ENCODE measurements around the gene LPGAT1. TPM values are rescaled to one million over a fixed set of nuclear protein-coding genes. Genes with fewer than 3 reads are reported as not detected.

Gene LPGAT1
- total RNA-seq, 2 donors from 2014 or later: 24.4 to 50.1 TPM

DNA sequence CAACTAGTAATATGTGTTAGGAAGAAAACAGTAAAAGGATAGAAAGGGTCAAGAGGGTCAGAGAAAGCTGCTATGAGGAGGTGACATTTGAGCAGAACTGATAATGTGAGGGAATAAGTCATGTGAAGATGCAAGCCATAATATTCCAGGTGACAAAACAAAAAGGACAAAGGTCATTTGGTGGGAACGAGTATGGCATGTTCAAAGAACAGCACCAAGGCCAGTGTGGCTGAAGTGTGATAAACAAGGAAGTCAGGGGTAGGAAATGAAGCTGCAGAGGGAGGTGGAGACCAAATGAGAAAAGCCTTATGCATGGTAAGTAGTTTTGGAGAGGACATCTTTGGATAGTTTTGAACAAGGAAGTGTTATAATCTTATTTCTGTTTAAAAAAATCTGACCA is 46.7 kb downstream of the LPGAT1 start:
- DNase-seq (peak; percentile 67 to 86 (median 73)), ATAC-seq (peak; percentile 97)
- Histone ChIP-seq H3K4me1 (peaks cover 37% of the 10 kb centered on the region), H3K4me3 (no peak overlapping the region), H3K36me3 (replicated peaks in 1 of 2; ENCODE audit: insufficient read depth in 1 of 2, low read depth in 2 of 2) (peaks cover 0 to 2% of the 10 kb centered on the region in 2 donors), H3K9me3 (no peaks in the 10 kb centered on the region), H3K27ac (peak overlapping the region; percentile 57 to 87 (median 78)), H3K27me3 (no peaks in the 10 kb centered on the region)
- intact Hi-C loops (cut with DNase I): no loop called here
- peak in 1 of 3 donors; percentile 29 for TF ChIP-seq POLR2A (IDR thresholded peaks at IDR 0.05)
- TF ChIP-seq, protein P1, sequence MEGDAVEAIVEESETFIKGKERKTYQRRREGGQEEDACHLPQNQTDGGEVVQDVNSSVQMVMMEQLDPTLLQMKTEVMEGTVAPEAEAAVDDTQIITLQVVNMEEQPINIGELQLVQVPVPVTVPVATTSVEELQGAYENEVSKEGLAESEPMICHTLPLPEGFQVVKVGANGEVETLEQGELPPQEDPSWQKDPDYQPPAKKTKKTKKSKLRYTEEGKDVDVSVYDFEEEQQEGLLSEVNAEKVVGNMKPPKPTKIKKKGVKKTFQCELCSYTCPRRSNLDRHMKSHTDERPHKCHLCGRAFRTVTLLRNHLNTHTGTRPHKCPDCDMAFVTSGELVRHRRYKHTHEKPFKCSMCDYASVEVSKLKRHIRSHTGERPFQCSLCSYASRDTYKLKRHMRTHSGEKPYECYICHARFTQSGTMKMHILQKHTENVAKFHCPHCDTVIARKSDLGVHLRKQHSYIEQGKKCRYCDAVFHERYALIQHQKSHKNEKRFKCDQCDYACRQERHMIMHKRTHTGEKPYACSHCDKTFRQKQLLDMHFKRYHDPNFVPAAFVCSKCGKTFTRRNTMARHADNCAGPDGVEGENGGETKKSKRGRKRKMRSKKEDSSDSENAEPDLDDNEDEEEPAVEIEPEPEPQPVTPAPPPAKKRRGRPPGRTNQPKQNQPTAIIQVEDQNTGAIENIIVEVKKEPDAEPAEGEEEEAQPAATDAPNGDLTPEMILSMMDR (IDR thresholded peaks at IDR 0.05): peak in 1 of 7 experiments; percentile 8
- 0 to 10% methylated on average over 1 of the region's 1 CpG for WGBS, 2 donors

DNA sequence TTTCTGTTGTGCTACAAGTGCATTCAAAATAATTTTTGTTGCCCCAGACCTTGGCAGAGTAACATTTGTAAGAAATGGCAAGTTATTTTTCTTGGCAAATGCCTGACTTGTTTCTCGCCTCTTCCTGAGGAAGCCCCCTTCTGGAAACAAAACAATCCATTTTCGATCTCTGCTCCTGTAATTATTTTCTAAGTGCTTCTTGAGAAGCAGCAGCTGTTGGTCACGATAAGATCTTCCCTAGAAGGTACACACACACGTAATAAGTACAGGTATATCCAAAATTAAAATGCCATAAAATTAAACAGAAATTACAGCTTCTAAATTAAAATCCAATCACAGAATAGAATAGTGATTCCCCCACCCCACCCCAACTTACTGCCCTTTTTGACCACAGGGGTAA is 47.3 kb downstream of the LPGAT1 start:
- Histone ChIP-seq H3K27ac (peak overlapping the region; percentile 57 to 87 (median 78)), H3K9me3 (no peaks in the 10 kb centered on the region), H3K4me1 (peaks cover 30% of the 10 kb centered on the region), H3K27me3 (no peaks in the 10 kb centered on the region), H3K4me3 (no peak overlapping the region), H3K36me3 (replicated peaks in 1 of 2; ENCODE audit: insufficient read depth in 1 of 2, low read depth in 2 of 2) (peaks cover 0 to 2% of the 10 kb centered on the region in 2 donors)
- 33 to 43% methylated on average over 4 of the region's 4 CpGs for WGBS, 2 donors
- peak in 2 of 4 donors; percentile 20 to 21 for DNase-seq
- intact Hi-C loops (cut with DNase I): no loop called here
- ATAC-seq: peak; percentile 45
- TF ChIP-seq POLR2A (IDR thresholded peaks at IDR 0.05): no peak
- TF ChIP-seq, protein P1 (IDR thresholded peaks at IDR 0.05): no peak

DNA sequence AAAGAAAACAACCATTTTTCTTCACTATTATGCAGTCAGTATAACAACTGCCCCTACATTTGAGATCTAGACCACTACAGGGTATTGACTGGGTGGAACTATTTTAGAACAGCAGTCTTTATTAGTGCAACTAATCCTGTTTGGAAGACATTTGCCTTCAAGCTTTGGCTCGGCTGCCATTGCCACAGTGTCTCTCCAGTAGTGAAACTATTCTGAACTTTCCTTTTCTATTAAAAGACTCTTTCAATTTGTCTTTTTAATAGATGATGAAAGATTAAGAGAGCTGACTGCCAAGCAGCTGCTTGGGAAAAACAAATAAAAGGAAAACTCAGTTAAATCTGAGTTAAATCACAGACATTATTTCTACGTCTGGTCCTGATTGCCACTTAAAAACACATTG is 49.3 kb downstream of the LPGAT1 start:
- H3K27ac ChIP-seq: peak overlapping the region in 3 of 4 donors; percentile 11 to 87 (median 37)
- 12% methylated on average over 2 of the region's 2 CpGs for WGBS, 2 donors
- H3K4me3 ChIP-seq: no peak overlapping the region
- TF ChIP-seq, protein P1 (IDR thresholded peaks at IDR 0.05): no peak
- no peak for TF ChIP-seq POLR2A (IDR thresholded peaks at IDR 0.05)
- H3K27me3 ChIP-seq: no peaks in the 10 kb centered on the region
- DNase-seq (peak in 1 of 4 donors; percentile 15), ATAC-seq (no peak)
- no peaks in the 10 kb centered on the region for H3K9me3 ChIP-seq
- H3K36me3 ChIP-seq (replicated peaks in 1 of 2; ENCODE audit: insufficient read depth in 1 of 2, low read depth in 2 of 2): peaks cover 0 to 5% of the 10 kb centered on the region in 2 donors
- H3K4me1 ChIP-seq: peaks cover 29% of the 10 kb centered on the region
- intact Hi-C loops (cut with DNase I): no loop called here

DNA sequence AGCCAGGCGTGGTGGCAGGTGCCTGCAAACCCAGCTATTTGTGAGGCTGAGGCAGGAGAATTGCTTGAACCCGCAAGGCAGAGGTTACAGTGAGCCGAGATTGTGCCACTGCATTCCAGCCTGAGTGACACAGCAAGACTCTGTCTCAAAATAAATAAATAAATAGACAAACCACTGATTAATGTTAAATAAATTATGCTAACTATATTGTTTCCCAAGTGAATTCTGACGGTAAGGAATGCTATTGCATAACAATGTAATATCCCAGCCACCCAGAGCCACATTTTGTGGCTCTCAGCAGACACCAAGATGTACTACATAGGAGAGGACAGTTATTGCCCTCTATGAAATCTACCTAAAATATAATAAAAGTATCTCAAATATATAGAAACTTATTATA is 55.4 kb downstream of the LPGAT1 start:
- Histone ChIP-seq H3K9me3 (no peaks in the 10 kb centered on the region), H3K27ac (no peak overlapping the region), H3K4me3 (no peak overlapping the region), H3K36me3 (replicated peaks in 1 of 2; ENCODE audit: insufficient read depth in 1 of 2, low read depth in 2 of 2) (peaks cover 0 to 5% of the 10 kb centered on the region in 2 donors), H3K27me3 (no peaks in the 10 kb centered on the region), H3K4me1 (no peaks in the 10 kb centered on the region)
- DNase-seq (no peak), ATAC-seq (no peak)
- no peak for TF ChIP-seq POLR2A (IDR thresholded peaks at IDR 0.05)
- WGBS, 2 donors: 80% methylated on average over 4 of the region's 4 CpGs
- intact Hi-C loops (cut with DNase I): no loop called here

DNA sequence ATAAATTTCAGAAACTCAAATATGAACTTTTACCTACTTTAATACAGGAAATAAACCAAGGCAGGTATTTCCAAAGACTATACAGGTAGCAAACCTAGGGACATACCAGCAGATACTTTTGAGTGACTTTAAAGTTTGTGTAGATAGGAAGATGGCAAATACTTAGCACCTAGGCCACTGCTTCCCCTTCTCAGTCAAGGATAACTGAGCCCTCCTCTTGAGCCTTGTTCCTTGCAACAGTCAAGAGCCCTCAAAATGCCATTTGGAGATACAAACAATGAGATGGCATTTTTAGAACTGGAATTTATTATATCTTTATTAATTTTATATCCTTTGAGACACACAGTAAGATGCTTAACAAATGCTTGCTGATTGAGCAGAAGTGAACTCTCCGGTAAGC is 65.9 kb downstream of the LPGAT1 start:
- Histone ChIP-seq H3K27me3 (no peaks in the 10 kb centered on the region), H3K9me3 (no peaks in the 10 kb centered on the region), H3K36me3 (replicated peaks in 1 of 2; ENCODE audit: insufficient read depth in 1 of 2, low read depth in 2 of 2) (peaks cover 0 to 2% of the 10 kb centered on the region in 2 donors), H3K4me3 (no peak overlapping the region), H3K4me1 (no peaks in the 10 kb centered on the region), H3K27ac (no peak overlapping the region)
- DNase-seq: no peak
- intact Hi-C loops (cut with DNase I): no loop called here
- ATAC-seq: no peak
- WGBS, 2 donors: 97 to 100% methylated on average over 1 of the region's 1 CpG
- TF ChIP-seq, protein P1 (IDR thresholded peaks at IDR 0.05): no peak
- no peak for TF ChIP-seq POLR2A (IDR thresholded peaks at IDR 0.05)

Measured in body of pancreas (tissue), 4 donors.